GM12878 (cell line): ENCODE measurements around the gene MED22. TPM values are rescaled to one million over a fixed set of nuclear protein-coding genes. Genes with fewer than 3 reads are reported as not detected.

ENCODE experiments used
- CREB1 ChIP-seq: IDR thresholded peaks from 2 replicates; pipeline ENCODE4 v1.6.1; 2012; ENCODE audit warnings: low read depth, mild to moderate bottlenecking, inconsistent platforms
- ETV6 ChIP-seq, 2 experiments: fragments of 450-650 bp in 1 of 2; IDR thresholded peaks in 1 of 2; conservative IDR thresholded peaks in 1 of 2; 2 replicates each; pipeline ENCODE4 v1.6.1; 2014; ENCODE audit warnings: antibody characterized with exemption in 1 of 2, borderline replicate concordance in 1 of 2, low read depth in 1 of 2, mild to moderate bottlenecking in 1 of 2, moderate library complexity in 1 of 2
- EZH2 ChIP-seq: IDR thresholded peaks from 2 replicates; pipeline ENCODE4 v1.6.1; 2012; ENCODE audit warnings: low read depth, mild to moderate bottlenecking, control low read depth, inconsistent platforms, low read length, borderline replicate concordance; ENCODE audit not compliant: control insufficient read depth
- FOS ChIP-seq: IDR thresholded peaks from 3 replicates; pipeline ENCODE4 v1.6.1; 2011; ENCODE audit warnings: borderline replicate concordance; ENCODE audit not compliant: insufficient read length; ENCODE audit errors: extremely low read depth
- GABPA ChIP-seq: IDR thresholded peaks from 2 replicates; pipeline ENCODE4 v1.6.1; 2014; ENCODE audit warnings: antibody characterized with exemption, low read depth, mild to moderate bottlenecking, inconsistent platforms
- NFXL1 ChIP-seq: fragments of 450-650 bp; IDR thresholded peaks from 2 replicates; pipeline ENCODE4 v1.6.1; 2017; ENCODE audit warnings: antibody characterized with exemption, mild to moderate bottlenecking, borderline replicate concordance
- NR2F1 ChIP-seq: fragments of 450-650 bp; conservative IDR thresholded peaks from 2 replicates; pipeline ENCODE4 v1.6.1; 2017; ENCODE audit warnings: mild to moderate bottlenecking
- PAX8 ChIP-seq: fragments of 450-650 bp; IDR thresholded peaks from 2 replicates; pipeline ENCODE4 v1.6.1; 2017; ENCODE audit warnings: mild to moderate bottlenecking, moderate library complexity
- RFX5 ChIP-seq: IDR thresholded peaks from 2 replicates; pipeline ENCODE4 v1.6.1; 2011; ENCODE audit warnings: low read depth, low read length, improper control_type of control experiment
- SIX5 ChIP-seq: IDR thresholded peaks from 2 replicates; pipeline ENCODE4 v1.6.1; 2011; ENCODE audit warnings: mild to moderate bottlenecking, low read depth, low read length, moderate library complexity; ENCODE audit not compliant: severe bottlenecking
- SPI1 ChIP-seq: IDR thresholded peaks from 2 replicates; pipeline ENCODE4 v1.6.1; 2011; ENCODE audit warnings: low read depth, mild to moderate bottlenecking, low read length, moderate library complexity, borderline replicate concordance; ENCODE audit not compliant: insufficient read depth
- ZBED1 ChIP-seq: IDR thresholded peaks from 2 replicates; pipeline ENCODE4 v1.6.1; 2016; ENCODE audit warnings: borderline replicate concordance
- ZSCAN29 ChIP-seq: fragments of 450-650 bp; IDR thresholded peaks from 2 replicates; pipeline ENCODE4 v1.6.1; 2017; ENCODE audit warnings: mild to moderate bottlenecking, moderate library complexity
- polyA plus RNA-seq, 11 experiments: library from polyadenylated mRNA; depleted of rRNA in 4 of 11; unstranded in 6 of 11; stranded (reverse) in 5 of 11; fragments of >200 nt; fragmentation: Nextera tagmentation in 4 of 11; fragmentation: Illumina TruSeq in 1 of 11; extraction: Ambion mirVana in 4 of 11; extraction: Trizol in 1 of 11; gene quantifications; 1 replicate in 1 of 11; 2 replicates in 10 of 11; pipeline versions ENCODE4 v1.2.1 to v1.2.3, GENCODE V29; 2011 to 2016; ENCODE audit warnings: inconsistent platforms in 2 of 11, missing spikeins in 2 of 11, low read depth in 1 of 11
- total RNA-seq, 4 experiments: library from RNA; depleted of rRNA in 3 of 4; stranded (reverse); fragments of >200 nt in 3 of 4; fragmentation: Illumina TruSeq in 1 of 4; extraction: Trizol in 1 of 4; gene quantifications; 2 replicates each; pipeline versions ENCODE4 v1.2.1 to v1.2.3, GENCODE V29; 2013 to 2021
- TF ChIP-seq, protein P1 (sequence below): fragments of 450-650 bp; IDR thresholded peaks from 2 replicates; pipeline ENCODE4 v1.6.1; 2017; ENCODE audit warnings: borderline replicate concordance
- TF ChIP-seq, protein P2 (sequence below): IDR thresholded peaks from 2 replicates; pipeline ENCODE4 v1.6.1; 2011; ENCODE audit warnings: borderline replicate concordance, low read depth, mild to moderate bottlenecking, moderate library complexity, low read length; ENCODE audit not compliant: insufficient read depth, poor library complexity, severe bottlenecking
- TF ChIP-seq, protein P3 (sequence below): fragments of 450-650 bp; IDR thresholded peaks from 2 replicates; pipeline ENCODE4 v1.6.1; 2016; ENCODE audit warnings: mild to moderate bottlenecking, moderate library complexity, borderline replicate concordance
- TF ChIP-seq, protein P4 (sequence below): fragments of 450-650 bp; IDR thresholded peaks from 2 replicates; pipeline ENCODE4 v1.6.1; 2014; ENCODE audit warnings: mild to moderate bottlenecking

MED22 gene
- total and polyA plus RNA-seq, 10 of the 15 experiments (the other 5 are each of a cell fraction or from before 2014, with no cell fraction given) = 1.4 to 42.1 (median 24.6) TPM

DNA sequence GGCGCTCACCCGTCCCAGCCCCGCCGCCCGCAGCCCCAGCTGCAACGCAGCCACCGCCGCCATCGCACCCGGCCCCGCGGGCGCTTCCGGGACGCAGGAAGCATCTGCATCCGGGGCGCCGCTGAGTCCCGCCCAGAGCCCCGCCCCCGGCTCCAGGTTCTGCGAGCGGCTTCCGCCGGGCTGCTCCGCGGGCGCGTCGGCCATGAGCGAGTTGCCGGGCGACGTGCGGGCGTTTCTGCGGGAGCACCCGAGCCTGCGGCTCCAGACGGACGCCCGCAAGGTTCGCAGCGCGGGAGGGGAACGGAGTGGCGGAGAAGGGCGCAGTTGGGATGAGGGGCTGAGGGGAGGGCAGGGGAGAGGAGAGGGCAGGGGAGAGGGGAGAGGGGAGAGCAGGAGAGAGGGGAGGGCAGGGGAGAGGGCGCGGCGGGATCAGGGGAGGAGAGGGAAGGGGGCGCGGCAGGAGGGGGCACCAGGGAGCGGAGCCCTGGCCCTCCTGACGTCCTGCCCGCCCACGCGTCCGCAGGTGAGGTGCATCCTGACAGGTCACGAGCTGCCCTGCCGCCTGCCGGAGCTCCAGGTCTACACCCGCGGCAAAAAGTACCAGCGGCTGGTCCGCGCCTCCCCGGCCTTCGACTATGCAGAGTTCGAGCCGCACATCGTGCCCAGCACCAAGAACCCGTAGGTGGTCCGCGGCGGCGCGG, 8.6 kb upstream of the MED22 start, which contains the start of the genes SURF1 and SURF2 (continued):
- TF ChIP-seq EZH2 (no peak), RFX5 (no peak), PAX8 (no peak), GABPA (peak; percentile 88), ZSCAN29 (no peak), ETV6 (conservative IDR thresholded peaks at IDR 0.05 in 1 of 2, IDR thresholded peaks at IDR 0.05 in 1 of 2; ENCODE audit: borderline replicate concordance in 1 of 2, low read depth in 1 of 2) (no peak), CREB1 (peak; percentile 72), FOS (no peak), ZBED1 (no peak), NR2F1 (0 out of 2 replicates have a peak, but pooled peaks have one; percentile 21), NFXL1 (no peak), SIX5 (peak; percentile 46), SPI1 (no peak)
- TF ChIP-seq, protein P1, sequence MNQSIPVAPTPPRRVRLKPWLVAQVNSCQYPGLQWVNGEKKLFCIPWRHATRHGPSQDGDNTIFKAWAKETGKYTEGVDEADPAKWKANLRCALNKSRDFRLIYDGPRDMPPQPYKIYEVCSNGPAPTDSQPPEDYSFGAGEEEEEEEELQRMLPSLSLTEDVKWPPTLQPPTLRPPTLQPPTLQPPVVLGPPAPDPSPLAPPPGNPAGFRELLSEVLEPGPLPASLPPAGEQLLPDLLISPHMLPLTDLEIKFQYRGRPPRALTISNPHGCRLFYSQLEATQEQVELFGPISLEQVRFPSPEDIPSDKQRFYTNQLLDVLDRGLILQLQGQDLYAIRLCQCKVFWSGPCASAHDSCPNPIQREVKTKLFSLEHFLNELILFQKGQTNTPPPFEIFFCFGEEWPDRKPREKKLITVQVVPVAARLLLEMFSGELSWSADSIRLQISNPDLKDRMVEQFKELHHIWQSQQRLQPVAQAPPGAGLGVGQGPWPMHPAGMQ = no peak
- TF ChIP-seq, protein P2, sequence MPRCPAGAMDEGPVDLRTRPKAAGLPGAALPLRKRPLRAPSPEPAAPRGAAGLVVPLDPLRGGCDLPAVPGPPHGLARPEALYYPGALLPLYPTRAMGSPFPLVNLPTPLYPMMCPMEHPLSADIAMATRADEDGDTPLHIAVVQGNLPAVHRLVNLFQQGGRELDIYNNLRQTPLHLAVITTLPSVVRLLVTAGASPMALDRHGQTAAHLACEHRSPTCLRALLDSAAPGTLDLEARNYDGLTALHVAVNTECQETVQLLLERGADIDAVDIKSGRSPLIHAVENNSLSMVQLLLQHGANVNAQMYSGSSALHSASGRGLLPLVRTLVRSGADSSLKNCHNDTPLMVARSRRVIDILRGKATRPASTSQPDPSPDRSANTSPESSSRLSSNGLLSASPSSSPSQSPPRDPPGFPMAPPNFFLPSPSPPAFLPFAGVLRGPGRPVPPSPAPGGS = no peak
- TF ChIP-seq, protein P3, sequence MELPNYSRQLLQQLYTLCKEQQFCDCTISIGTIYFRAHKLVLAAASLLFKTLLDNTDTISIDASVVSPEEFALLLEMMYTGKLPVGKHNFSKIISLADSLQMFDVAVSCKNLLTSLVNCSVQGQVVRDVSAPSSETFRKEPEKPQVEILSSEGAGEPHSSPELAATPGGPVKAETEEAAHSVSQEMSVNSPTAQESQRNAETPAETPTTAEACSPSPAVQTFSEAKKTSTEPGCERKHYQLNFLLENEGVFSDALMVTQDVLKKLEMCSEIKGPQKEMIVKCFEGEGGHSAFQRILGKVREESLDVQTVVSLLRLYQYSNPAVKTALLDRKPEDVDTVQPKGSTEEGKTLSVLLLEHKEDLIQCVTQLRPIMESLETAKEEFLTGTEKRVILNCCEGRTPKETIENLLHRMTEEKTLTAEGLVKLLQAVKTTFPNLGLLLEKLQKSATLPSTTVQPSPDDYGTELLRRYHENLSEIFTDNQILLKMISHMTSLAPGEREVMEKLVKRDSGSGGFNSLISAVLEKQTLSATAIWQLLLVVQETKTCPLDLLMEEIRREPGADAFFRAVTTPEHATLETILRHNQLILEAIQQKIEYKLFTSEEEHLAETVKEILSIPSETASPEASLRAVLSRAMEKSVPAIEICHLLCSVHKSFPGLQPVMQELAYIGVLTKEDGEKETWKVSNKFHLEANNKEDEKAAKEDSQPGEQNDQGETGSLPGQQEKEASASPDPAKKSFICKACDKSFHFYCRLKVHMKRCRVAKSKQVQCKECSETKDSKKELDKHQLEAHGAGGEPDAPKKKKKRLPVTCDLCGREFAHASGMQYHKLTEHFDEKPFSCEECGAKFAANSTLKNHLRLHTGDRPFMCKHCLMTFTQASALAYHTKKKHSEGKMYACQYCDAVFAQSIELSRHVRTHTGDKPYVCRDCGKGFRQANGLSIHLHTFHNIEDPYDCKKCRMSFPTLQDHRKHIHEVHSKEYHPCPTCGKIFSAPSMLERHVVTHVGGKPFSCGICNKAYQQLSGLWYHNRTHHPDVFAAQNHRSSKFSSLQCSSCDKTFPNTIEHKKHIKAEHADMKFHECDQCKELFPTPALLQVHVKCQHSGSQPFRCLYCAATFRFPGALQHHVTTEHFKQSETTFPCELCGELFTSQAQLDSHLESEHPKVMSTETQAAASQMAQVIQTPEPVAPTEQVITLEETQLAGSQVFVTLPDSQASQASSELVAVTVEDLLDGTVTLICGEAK = peak; percentile 42
- TF ChIP-seq, protein P4, sequence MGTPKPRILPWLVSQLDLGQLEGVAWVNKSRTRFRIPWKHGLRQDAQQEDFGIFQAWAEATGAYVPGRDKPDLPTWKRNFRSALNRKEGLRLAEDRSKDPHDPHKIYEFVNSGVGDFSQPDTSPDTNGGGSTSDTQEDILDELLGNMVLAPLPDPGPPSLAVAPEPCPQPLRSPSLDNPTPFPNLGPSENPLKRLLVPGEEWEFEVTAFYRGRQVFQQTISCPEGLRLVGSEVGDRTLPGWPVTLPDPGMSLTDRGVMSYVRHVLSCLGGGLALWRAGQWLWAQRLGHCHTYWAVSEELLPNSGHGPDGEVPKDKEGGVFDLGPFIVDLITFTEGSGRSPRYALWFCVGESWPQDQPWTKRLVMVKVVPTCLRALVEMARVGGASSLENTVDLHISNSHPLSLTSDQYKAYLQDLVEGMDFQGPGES = no peak
